Kidney (tissue), 14 donors: ENCODE results near the gene SMCHD1. TPM values are rescaled to one million over a fixed set of nuclear protein-coding genes. Genes with fewer than 3 reads are reported as not detected.

Experiments
- DNase-seq, 5 donors: peaks; one replicate each; pipeline ENCODE4 v3.0.0-alpha.2; 2013 to 2020
- FAIRE-seq: peaks from 2 replicates; lab custom pipeline; 2012; peaks lifted over from hg19 to GRCh38; lab: Jason Lieb, UNC
- H3K27ac ChIP-seq, 2 donors: one replicate each; pipeline ENCODE4 v1.7.0; 2013; ENCODE audit warnings: low read depth in 2 of 2, low read length in 2 of 2, inconsistent platforms in 1 of 2
- H3K27me3 ChIP-seq: one replicate; pipeline ENCODE4 v1.7.1; 2013; ENCODE audit warnings: low read length, inconsistent platforms; ENCODE audit not compliant: control insufficient read depth, insufficient read depth
- H3K36me3 ChIP-seq, 3 donors: one replicate each; pipeline versions ENCODE4 v1.7.0 to v1.7.1; 2013; ENCODE audit warnings: low read length in 3 of 3, control low read depth in 1 of 3, inconsistent platforms in 1 of 3; ENCODE audit not compliant: insufficient read depth in 3 of 3, control insufficient read depth in 2 of 3
- H3K4me1 ChIP-seq, 3 donors: one replicate each; pipeline versions ENCODE4 v1.7.0 to v1.7.1; 2013; ENCODE audit warnings: low read length in 3 of 3, inconsistent platforms in 1 of 3, low read depth in 1 of 3; ENCODE audit not compliant: control insufficient read depth in 2 of 3, insufficient read depth in 2 of 3
- H3K4me3 ChIP-seq, 3 donors: one replicate each; pipeline versions ENCODE4 v1.7.0 to v1.8.1; 2013; ENCODE audit warnings: low read length in 3 of 3, control low read depth in 1 of 3, inconsistent platforms in 1 of 3
- H3K9ac ChIP-seq, 3 donors: one replicate each; pipeline versions ENCODE4 v1.7.0 to v1.7.1; 2013; ENCODE audit warnings: low read length in 3 of 3, control low read depth in 1 of 3, inconsistent platforms in 1 of 3
- H3K9me3 ChIP-seq, 3 donors: one replicate each; pipeline versions ENCODE4 v1.7.0 to v1.7.1; 2013; ENCODE audit warnings: low read length in 3 of 3, control low read depth in 1 of 3, inconsistent platforms in 1 of 3; ENCODE audit not compliant: control insufficient read depth in 2 of 3, insufficient read depth in 1 of 3
- CTCF ChIP-seq: IDR thresholded peaks from 3 replicates; pipeline ENCODE4 v1.5.1; 2012; ENCODE audit warnings: mild to moderate bottlenecking, moderate library complexity, borderline replicate concordance; ENCODE audit not compliant: insufficient read depth; ENCODE audit errors: extremely low read depth
- intact Hi-C: fragments of 100-400 bp; cut with DNase I; formaldehyde crosslinking; loops from one replicate; pipeline ENCODE4 v1.11.1; 2022
- polyA plus RNA-seq: library from polyadenylated mRNA; stranded (reverse); fragments of 350-450 nt; fragmentation: Illumina TruSeq; extraction: RNeasy Lipid Tissue Mini Kit (QIAGEN cat#74804); gene quantifications from one replicate; pipeline ENCODE4 v1.2.3, GENCODE V29; 2014; ENCODE audit warnings: low read depth, low replicate concordance; ENCODE audit not compliant: insufficient read depth
- total RNA-seq: library from RNA; stranded (reverse); fragmentation: NEBNext Ultra II Directional; extraction: Animal tissue kit (Norgen Biotek cat#: 25700); gene quantifications from one replicate; pipeline ENCODE4 v1.2.1, GENCODE V29; 2021
- donor health status: control.
- donor health status: control.
- donor health status: control.
- donor health status: control.
- donor health status: control.
- donor health status: DM: yes; HTN: yes; CAD: no.
- donor health status: Normal renal cell carcinoma (clear cell type).

The SMCHD1 gene
- total and polyA plus RNA-seq, 2 donors from 2014 or later, result 5.2 to 59.0 TPM

- TF ChIP-seq CTCF, result no peak
- H3K27me3 ChIP-seq, result no peaks in the 10 kb centered on the region
- no peak overlapping the region for H3K9ac ChIP-seq
- no peaks in the 10 kb centered on the region for H3K36me3 ChIP-seq
- H3K9me3 ChIP-seq, result no peaks in the 10 kb centered on the region
- no peaks in the 10 kb centered on the region for H3K4me1 ChIP-seq
- peak in 1 of 5 donors; percentile 67 for DNase-seq
- FAIRE-seq, result no peak
- no peak overlapping the region for H3K4me3 ChIP-seq
- intact Hi-C loops, result no loop called here
- H3K27ac ChIP-seq, result no peak overlapping the region
These were observed 30.3 kb upstream of the SMCHD1 start for GRCh38 chr18:2625217-2625616.

GRCh38 chr18:2627821-2628276, 27.7 kb upstream of the SMCHD1 start:
- intact Hi-C loops, result no loop called here

GRCh38 chr18:2629003-2629402, 26.5 kb upstream of the SMCHD1 start:
- Histone ChIP-seq H3K36me3 (no peaks in the 10 kb centered on the region), H3K9me3 (no peaks in the 10 kb centered on the region), H3K27ac (no peak overlapping the region), H3K4me3 (no peak overlapping the region), H3K9ac (no peak overlapping the region), H3K4me1 (no peaks in the 10 kb centered on the region), H3K27me3 (no peaks in the 10 kb centered on the region)
- no peak for TF ChIP-seq CTCF
- DNase-seq (no peak), FAIRE-seq (no peak)
- intact Hi-C loops, result no loop called here

More at GRCh38 chr18:2627821-2628276, 27.7 kb upstream of the SMCHD1 start:
- Histone ChIP-seq H3K27me3 (no peaks in the 10 kb centered on the region), H3K4me3 (no peak overlapping the region), H3K9me3 (no peaks in the 10 kb centered on the region), H3K36me3 (no peaks in the 10 kb centered on the region), H3K27ac (no peak overlapping the region), H3K4me1 (no peaks in the 10 kb centered on the region), H3K9ac (no peak overlapping the region)
- FAIRE-seq, result no peak
- no peak for DNase-seq
- TF ChIP-seq CTCF, result no peak

GRCh38 chr18:2635586-2635985, 19.9 kb upstream of the SMCHD1 start:
- Histone ChIP-seq H3K36me3 (no peaks in the 10 kb centered on the region), H3K27ac (no peak overlapping the region)
- intact Hi-C loops, result no loop called here

More at GRCh38 chr18:2635586-2635985, 19.9 kb upstream of the SMCHD1 start:
- Histone ChIP-seq H3K27me3 (no peaks in the 10 kb centered on the region), H3K4me3 (no peak overlapping the region), H3K9me3 (no peaks in the 10 kb centered on the region), H3K9ac (no peak overlapping the region), H3K4me1 (peaks cover 0 to 2% (median 0%) of the 10 kb centered on the region in 3 donors)
- FAIRE-seq (no peak), DNase-seq (no peak)
- no peak for TF ChIP-seq CTCF
